ENCODE results near the gene FBXO36.
A peak's percentile ranks its signal among the peaks of the same experiment; 100 is the strongest.

The FBXO36 gene

GRCh38 chr2:229980431-229981184, 58.3 kb downstream of the FBXO36 start:
- Mint-ChIP-seq H3K27ac (peak overlapping the region in 1 of 2 donors; percentile 89), H3K4me1 (peaks cover 10% of the 10 kb centered on the region), H3K4me3 (no peak overlapping the region), H3K27me3 (no peaks in the 10 kb centered on the region), H3K9me3 (no peaks in the 10 kb centered on the region)
- DNase-seq (no peak), ATAC-seq (peak; percentile 55)

GRCh38 chr2:229993236-229993635, 70.9 kb downstream of the FBXO36 start:
- Mint-ChIP-seq H3K27ac (no peak overlapping the region), H3K9me3 (no peaks in the 10 kb centered on the region), H3K27me3 (no peaks in the 10 kb centered on the region), H3K4me1 (no peaks in the 10 kb centered on the region), H3K4me3 (no peak overlapping the region)
- DNase-seq (no peak), ATAC-seq (no peak)

GRCh38 chr2:229996320-229996719, 74.0 kb downstream of the FBXO36 start:
- DNase-seq: no peak
- no peak overlapping the region for H3K4me3 Mint-ChIP-seq
- no peak overlapping the region for H3K27ac Mint-ChIP-seq

GRCh38 chr2:229997565-229997964, 75.3 kb downstream of the FBXO36 start:
- H3K27me3 Mint-ChIP-seq: no peaks in the 10 kb centered on the region
- DNase-seq (no peak), ATAC-seq (no peak)
- H3K27ac Mint-ChIP-seq: no peak overlapping the region
- H3K4me1 Mint-ChIP-seq: peaks cover 5% of the 10 kb centered on the region
- H3K4me3 Mint-ChIP-seq: no peak overlapping the region
- H3K9me3 Mint-ChIP-seq: no peaks in the 10 kb centered on the region

More at GRCh38 chr2:229996320-229996719, 74.0 kb downstream of the FBXO36 start:
- no peaks in the 10 kb centered on the region for H3K27me3 Mint-ChIP-seq
- H3K4me1 Mint-ChIP-seq: peaks cover 5% of the 10 kb centered on the region
- no peak for ATAC-seq
- H3K9me3 Mint-ChIP-seq: no peaks in the 10 kb centered on the region

- DNase-seq (peak in 1 of 2 donors; percentile 18), ATAC-seq (peak; percentile 76)
- H3K27me3 Mint-ChIP-seq: no peaks in the 10 kb centered on the region
- no peak overlapping the region for H3K27ac Mint-ChIP-seq
- peaks cover 5% of the 10 kb centered on the region for H3K4me1 Mint-ChIP-seq
- H3K9me3 Mint-ChIP-seq: no peaks in the 10 kb centered on the region
- no peak overlapping the region for H3K4me3 Mint-ChIP-seq
Measured at GRCh38 chr2:230000118-230000841, 78.0 kb downstream of the FBXO36 start.

GRCh38 chr2:230007931-230008707, 85.8 kb downstream of the FBXO36 start:
- peak overlapping the region in 1 of 2 donors; percentile 39 for H3K4me3 Mint-ChIP-seq
- no peaks in the 10 kb centered on the region for H3K27me3 Mint-ChIP-seq
- H3K4me1 Mint-ChIP-seq: peaks cover 15% of the 10 kb centered on the region
- H3K9me3 Mint-ChIP-seq: no peaks in the 10 kb centered on the region
- peak overlapping the region in 1 of 2 donors; percentile 11 for H3K27ac Mint-ChIP-seq
- ATAC-seq (peak; percentile 71), DNase-seq (peak; percentile 74 to 76)

GRCh38 chr2:230008708-230009066, 86.4 kb downstream of the FBXO36 start:
- DNase-seq: no peak
- peak overlapping the region in 1 of 2 donors; percentile 39 for H3K4me3 Mint-ChIP-seq

GRCh38 chr2:230010501-230010900, 88.2 kb downstream of the FBXO36 start:
- H3K9me3 Mint-ChIP-seq: no peaks in the 10 kb centered on the region
- no peaks in the 10 kb centered on the region for H3K27me3 Mint-ChIP-seq
- no peak overlapping the region for H3K4me3 Mint-ChIP-seq
- ATAC-seq (no peak), DNase-seq (no peak)
- no peak overlapping the region for H3K27ac Mint-ChIP-seq
- H3K4me1 Mint-ChIP-seq: peaks cover 15% of the 10 kb centered on the region

More at GRCh38 chr2:230008708-230009066, 86.4 kb downstream of the FBXO36 start:
- no peaks in the 10 kb centered on the region for H3K9me3 Mint-ChIP-seq
- H3K4me1 Mint-ChIP-seq: peaks cover 15% of the 10 kb centered on the region
- no peak overlapping the region for H3K27ac Mint-ChIP-seq
- H3K27me3 Mint-ChIP-seq: no peaks in the 10 kb centered on the region
- ATAC-seq: no peak

- Mint-ChIP-seq H3K4me1 (peaks cover 15% of the 10 kb centered on the region), H3K9me3 (no peaks in the 10 kb centered on the region), H3K27ac (no peak overlapping the region), H3K4me3 (no peak overlapping the region), H3K27me3 (no peaks in the 10 kb centered on the region)
- DNase-seq: no peak
- ATAC-seq: no peak
Measured at GRCh38 chr2:230011617-230012016, 89.3 kb downstream of the FBXO36 start.

- Mint-ChIP-seq H3K9me3 (no peaks in the 10 kb centered on the region), H3K27me3 (no peaks in the 10 kb centered on the region), H3K4me1 (peaks cover 15% of the 10 kb centered on the region), H3K27ac (no peak overlapping the region), H3K4me3 (no peak overlapping the region)
- ATAC-seq: no peak
- no peak for DNase-seq
Measured at GRCh38 chr2:230012267-230012884, 90.1 kb downstream of the FBXO36 start.

GRCh38 chr2:230016844-230017243, 94.5 kb downstream of the FBXO36 start:
- Mint-ChIP-seq H3K27me3 (no peaks in the 10 kb centered on the region), H3K4me3 (no peak overlapping the region), H3K27ac (no peak overlapping the region), H3K4me1 (no peaks in the 10 kb centered on the region), H3K9me3 (no peaks in the 10 kb centered on the region)
- DNase-seq (no peak), ATAC-seq (no peak)

GRCh38 chr2:230018153-230018552, 95.8 kb downstream of the FBXO36 start:
- Mint-ChIP-seq H3K4me3 (no peak overlapping the region), H3K4me1 (no peaks in the 10 kb centered on the region), H3K27me3 (no peaks in the 10 kb centered on the region), H3K27ac (no peak overlapping the region), H3K9me3 (no peaks in the 10 kb centered on the region)
- ATAC-seq: no peak
- DNase-seq: no peak

GRCh38 chr2:230019742-230020141, 97.4 kb downstream of the FBXO36 start:
- Mint-ChIP-seq H3K27me3 (no peaks in the 10 kb centered on the region), H3K4me1 (no peaks in the 10 kb centered on the region), H3K4me3 (no peak overlapping the region), H3K27ac (no peak overlapping the region), H3K9me3 (no peaks in the 10 kb centered on the region)
- no peak for ATAC-seq
- DNase-seq: no peak

- no peak overlapping the region for H3K4me3 Mint-ChIP-seq
- ATAC-seq (no peak), DNase-seq (no peak)
- H3K9me3 Mint-ChIP-seq: no peaks in the 10 kb centered on the region
- H3K4me1 Mint-ChIP-seq: no peaks in the 10 kb centered on the region
- H3K27me3 Mint-ChIP-seq: no peaks in the 10 kb centered on the region
- H3K27ac Mint-ChIP-seq: no peak overlapping the region
Measured at GRCh38 chr2:230023313-230023712, 101.0 kb downstream of the FBXO36 start.

GRCh38 chr2:230042195-230042594, 119.9 kb downstream of the FBXO36 start:
- no peak for ATAC-seq
- H3K27me3 Mint-ChIP-seq: no peaks in the 10 kb centered on the region
- DNase-seq: no peak
- H3K9me3 Mint-ChIP-seq: no peaks in the 10 kb centered on the region
- H3K4me1 Mint-ChIP-seq: no peaks in the 10 kb centered on the region
- no peak overlapping the region for H3K4me3 Mint-ChIP-seq
- H3K27ac Mint-ChIP-seq: no peak overlapping the region

Measured in stimulated activated naive CD8-positive, alpha-beta T cell treated with anti-CD3 and anti-CD28 coated beads, Interleukin-15, amount 100 ng/mL, for 72 hours (primary cell).